Measurements from ENCODE around the gene PLXDC2. TPM values are rescaled to one million over a fixed set of nuclear protein-coding genes. Genes with fewer than 3 reads are reported as not detected.
"Not testable (repeated sequence)": the region's sequence is repeated elsewhere in the genome, so short reads cannot be mapped to it uniquely, and the experiment has no call there.

The PLXDC2 gene
- total RNA-seq, 1 donor from 2014 or later, result 0.59 TPM

GRCh38 chr10:20185116-20185515, 368.9 kb downstream of the PLXDC2 start:
- DNase-seq (ENCODE audit: low read depth, low spot score), result no peak

- DNase-seq (ENCODE audit: low read depth, low spot score), result not testable (repeated sequence)
Observed at GRCh38 chr10:20191392-20191791, 375.2 kb downstream of the PLXDC2 start.

- no peak for DNase-seq (ENCODE audit: low read depth, low spot score)
Observed at GRCh38 chr10:20195076-20195475, 378.8 kb downstream of the PLXDC2 start.

GRCh38 chr10:20200758-20201157, 384.5 kb downstream of the PLXDC2 start:
- no peak for DNase-seq (ENCODE audit: low read depth, low spot score)

- DNase-seq (ENCODE audit: low read depth, low spot score), result no peak
Observed at GRCh38 chr10:20202337-20202736, 386.1 kb downstream of the PLXDC2 start.

- no peak for DNase-seq (ENCODE audit: low read depth, low spot score)
Observed at GRCh38 chr10:20207653-20208052, 391.4 kb downstream of the PLXDC2 start.

GRCh38 chr10:20209098-20209497, 392.9 kb downstream of the PLXDC2 start:
- DNase-seq (ENCODE audit: low read depth, low spot score), result not testable (repeated sequence)

GRCh38 chr10:20215547-20216152, 399.4 kb downstream of the PLXDC2 start:
- DNase-seq (ENCODE audit: low read depth, low spot score), result no peak

GRCh38 chr10:20221356-20221755, 405.1 kb downstream of the PLXDC2 start:
- no peak for DNase-seq (ENCODE audit: low read depth, low spot score)

- DNase-seq (ENCODE audit: low read depth, low spot score), result no peak
Observed at GRCh38 chr10:20228729-20229128, 412.5 kb downstream of the PLXDC2 start.

- DNase-seq (ENCODE audit: low read depth, low spot score), result no peak
Observed at GRCh38 chr10:20232079-20232705, 416.0 kb downstream of the PLXDC2 start.

GRCh38 chr10:20233423-20233822, 417.2 kb downstream of the PLXDC2 start:
- DNase-seq (ENCODE audit: low read depth, low spot score), result no peak

- no peak for DNase-seq (ENCODE audit: low read depth, low spot score)
Observed at GRCh38 chr10:20234579-20234978, 418.3 kb downstream of the PLXDC2 start.

GRCh38 chr10:20237091-20237570, 420.9 kb downstream of the PLXDC2 start:
- no peak for DNase-seq (ENCODE audit: low read depth, low spot score)

GRCh38 chr10:20237586-20237985, 421.4 kb downstream of the PLXDC2 start:
- DNase-seq (ENCODE audit: low read depth, low spot score), result no peak

- DNase-seq (ENCODE audit: low read depth, low spot score), result no peak
Observed at GRCh38 chr10:20240643-20241042, 424.4 kb downstream of the PLXDC2 start.

GRCh38 chr10:20247454-20247853, 431.2 kb downstream of the PLXDC2 start:
- DNase-seq (ENCODE audit: low read depth, low spot score), result no peak

- DNase-seq (ENCODE audit: low read depth, low spot score), result no peak
Observed at GRCh38 chr10:20247891-20248708, 431.9 kb downstream of the PLXDC2 start.

GRCh38 chr10:20254078-20254477, 437.8 kb downstream of the PLXDC2 start:
- no peak for DNase-seq (ENCODE audit: low read depth, low spot score)

- DNase-seq (ENCODE audit: low read depth, low spot score), result no peak
Observed at GRCh38 chr10:20254497-20254896, 438.3 kb downstream of the PLXDC2 start.

GRCh38 chr10:20256969-20257368, 440.7 kb downstream of the PLXDC2 start:
- no peak for DNase-seq (ENCODE audit: low read depth, low spot score)

GRCh38 chr10:20257422-20257821, 441.2 kb downstream of the PLXDC2 start:
- no peak for DNase-seq (ENCODE audit: low read depth, low spot score)

All from pulmonary artery endothelial cell (primary cell).